GM19467 (cell line): ENCODE data around the gene MIER2.
"Not testable (repeated sequence)": the region's sequence is repeated elsewhere in the genome, so short reads cannot be mapped to it uniquely, and the experiment has no call there.

ENCODE experiments used
- ATAC-seq: cut with Tn5 transposase; IDR thresholded peaks from one replicate; pipeline ENCODE4 v1.9.1; 2021; ENCODE audit warnings: mild to moderate bottlenecking, moderate library complexity; ENCODE audit not compliant: unreplicated experiment

Gene MIER2

DNA sequence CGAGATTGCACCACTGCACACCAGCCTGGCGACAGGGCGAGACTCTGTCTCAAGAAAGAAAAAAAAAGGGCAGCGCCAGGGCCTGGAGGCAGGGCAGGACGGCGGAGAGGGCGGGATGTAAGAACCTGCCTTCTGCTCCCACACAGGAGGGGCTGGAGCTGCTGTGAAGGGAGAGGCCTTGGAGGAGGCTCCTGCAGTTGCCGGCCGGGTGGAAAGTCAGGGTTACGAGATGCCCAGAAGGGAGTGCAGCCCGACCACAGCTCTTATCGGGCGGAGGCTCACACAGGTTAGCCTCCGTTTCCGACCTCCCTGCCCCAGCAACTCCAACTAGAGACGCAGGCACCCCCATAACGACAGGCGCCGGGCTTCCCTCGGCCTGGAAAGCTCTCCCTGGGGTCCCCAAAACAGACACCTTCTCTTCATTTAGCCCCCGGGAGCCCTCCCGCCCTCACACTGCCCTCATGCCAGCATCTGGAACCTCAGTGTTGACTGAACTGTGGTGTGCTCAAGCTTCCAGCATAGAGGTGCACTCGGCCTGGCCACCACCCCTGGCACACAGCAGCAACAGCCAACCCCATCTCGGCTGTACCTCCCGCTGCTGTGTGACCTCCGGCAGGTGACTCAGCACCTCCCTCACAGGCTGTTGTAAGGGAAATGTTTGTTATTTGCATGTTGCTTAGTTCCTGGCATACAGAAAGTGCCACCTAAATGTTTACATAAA lies 54.8 kb downstream of the MIER2 start:
- ATAC-seq, result no peak

DNA sequence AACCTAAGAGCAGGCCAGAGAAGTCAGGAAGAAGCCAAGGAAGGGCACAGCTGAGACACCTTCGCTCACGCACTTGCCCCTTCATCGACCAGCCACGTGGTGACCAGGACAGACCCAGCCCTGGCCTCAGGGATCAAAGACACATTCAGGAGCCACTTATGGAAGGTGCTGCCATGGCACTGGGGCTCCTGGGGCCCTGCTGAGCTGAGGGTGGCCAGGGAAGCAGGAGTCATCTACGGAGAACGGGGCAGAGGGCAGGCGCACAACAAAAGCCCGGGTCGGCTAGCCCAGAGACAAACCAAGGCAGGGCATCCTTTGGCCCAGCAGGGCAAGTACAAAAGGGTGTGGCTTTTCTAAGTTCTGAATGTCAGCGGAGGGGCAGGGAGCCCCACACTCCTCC lies 55.7 kb downstream of the MIER2 start:
- no peak for ATAC-seq

DNA sequence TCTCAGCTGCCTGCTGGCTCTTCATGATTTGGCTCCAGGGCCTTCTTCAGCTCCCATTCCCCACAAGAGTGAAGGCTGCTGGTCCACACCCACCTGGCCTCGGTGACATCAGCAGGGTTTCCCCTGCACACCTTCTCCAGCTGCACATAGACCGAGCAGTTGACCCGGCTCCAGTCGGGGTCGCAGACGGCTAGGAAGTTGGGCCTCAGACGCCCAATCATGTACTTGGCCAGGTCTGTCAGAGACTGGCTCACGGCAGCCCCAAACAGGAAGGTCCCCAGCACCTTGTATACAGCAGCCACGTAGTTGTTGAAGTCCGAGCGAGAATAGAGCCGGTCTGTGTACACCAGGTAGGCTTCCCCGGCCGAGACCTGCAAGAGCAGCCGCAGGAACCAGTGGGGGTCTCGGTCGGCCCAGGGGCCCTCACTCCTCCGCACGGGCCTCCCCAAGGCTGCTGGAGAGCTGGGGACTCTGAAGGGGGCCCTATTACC lies 57.2 kb downstream of the MIER2 start:
- ATAC-seq, result no peak

DNA sequence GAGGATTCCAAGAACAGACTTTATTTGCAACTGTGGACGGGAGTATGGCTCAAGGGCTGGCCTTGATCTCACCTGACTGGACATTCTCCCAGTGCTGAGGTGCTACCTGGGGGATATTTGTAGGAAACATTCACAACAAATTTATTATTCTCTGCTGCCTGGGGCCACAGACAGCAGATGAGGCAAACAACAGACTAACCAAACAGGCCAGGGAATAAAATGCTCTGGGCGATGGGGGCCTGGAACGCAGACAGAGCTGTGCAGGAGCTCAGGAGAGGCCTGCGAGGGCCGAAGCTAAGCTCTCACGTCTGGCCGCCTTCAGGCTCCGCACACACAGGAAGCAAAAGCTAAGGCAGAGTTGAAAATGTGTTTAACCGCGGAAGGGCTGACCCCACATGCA lies 61.2 kb downstream of the MIER2 start:
- ATAC-seq, result no peak

DNA sequence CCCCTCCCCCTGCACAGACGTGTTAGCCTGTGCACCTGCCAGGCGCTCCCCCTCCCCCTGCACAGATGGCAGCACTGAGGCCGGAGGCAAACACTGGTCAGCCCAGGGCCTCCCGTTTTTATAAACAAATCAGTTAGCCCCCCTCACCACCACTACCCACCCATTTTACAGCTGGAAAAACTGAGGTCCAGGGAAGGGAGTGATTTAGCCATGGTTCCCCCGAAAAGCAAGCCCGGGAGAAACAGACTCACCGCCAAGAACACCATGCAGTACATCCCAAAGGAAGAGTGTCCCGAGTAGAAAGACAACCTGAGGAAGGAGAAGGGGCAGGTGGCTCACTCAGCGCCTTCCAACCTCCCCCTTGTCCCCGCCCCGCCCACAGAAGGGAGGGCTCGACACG lies 62.1 kb downstream of the MIER2 start:
- ATAC-seq, result no peak

DNA sequence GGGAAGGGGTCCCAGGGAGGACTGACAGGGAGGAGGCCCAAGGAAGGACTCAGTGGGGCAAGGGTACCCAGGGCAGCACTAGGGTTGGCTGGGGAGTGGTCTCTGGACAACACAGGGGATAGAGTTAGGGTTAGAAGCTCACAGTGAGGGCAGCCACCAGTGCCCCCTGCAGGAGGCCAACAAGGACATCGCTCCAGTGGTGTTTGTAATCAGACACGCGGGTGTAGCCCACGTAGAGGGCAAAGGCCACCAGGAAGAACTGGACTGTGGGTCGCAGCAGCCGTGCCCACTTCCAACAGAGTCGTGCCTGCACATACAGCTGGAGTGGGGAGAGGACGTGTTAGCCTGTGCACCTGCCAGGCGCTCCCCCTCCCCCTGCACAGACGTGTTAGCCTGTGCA lies 62.6 kb downstream of the MIER2 start:
- ATAC-seq, result no peak

DNA sequence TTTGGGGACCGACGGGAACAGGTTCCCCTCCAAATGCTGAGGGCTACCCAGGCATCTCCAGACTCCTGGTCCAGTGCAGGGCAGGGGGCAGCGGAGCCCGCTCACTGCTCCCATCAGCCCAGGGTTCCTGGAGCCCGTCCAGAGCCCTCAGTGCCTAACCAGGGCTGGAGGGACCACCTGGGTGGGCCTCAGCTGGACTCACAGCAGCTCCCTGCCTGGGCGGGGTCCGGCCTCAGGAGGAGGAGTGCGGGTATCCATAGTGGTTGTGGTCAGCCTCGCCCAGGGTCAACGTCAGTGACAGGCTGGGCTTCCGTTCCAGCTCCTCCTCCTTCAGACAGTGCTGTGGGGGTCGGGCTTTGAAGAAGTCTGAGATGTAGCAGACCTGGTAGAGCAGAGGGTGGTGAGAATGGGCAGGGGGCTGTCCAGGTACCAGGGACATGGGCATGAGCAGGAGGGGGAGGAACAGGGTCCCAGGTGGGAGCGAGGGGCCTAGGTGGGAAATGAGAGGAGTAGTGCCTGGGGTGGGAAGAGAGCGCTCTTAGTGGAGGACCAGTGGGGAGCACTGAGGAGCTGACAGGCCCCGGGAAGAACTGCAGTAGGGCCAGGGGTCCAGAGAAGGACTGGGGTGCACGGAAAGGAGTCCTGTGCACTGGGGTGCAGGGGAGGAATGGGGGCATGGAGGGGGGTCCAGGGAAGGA lies 63.3 kb downstream of the MIER2 start:
- no peak for ATAC-seq

DNA sequence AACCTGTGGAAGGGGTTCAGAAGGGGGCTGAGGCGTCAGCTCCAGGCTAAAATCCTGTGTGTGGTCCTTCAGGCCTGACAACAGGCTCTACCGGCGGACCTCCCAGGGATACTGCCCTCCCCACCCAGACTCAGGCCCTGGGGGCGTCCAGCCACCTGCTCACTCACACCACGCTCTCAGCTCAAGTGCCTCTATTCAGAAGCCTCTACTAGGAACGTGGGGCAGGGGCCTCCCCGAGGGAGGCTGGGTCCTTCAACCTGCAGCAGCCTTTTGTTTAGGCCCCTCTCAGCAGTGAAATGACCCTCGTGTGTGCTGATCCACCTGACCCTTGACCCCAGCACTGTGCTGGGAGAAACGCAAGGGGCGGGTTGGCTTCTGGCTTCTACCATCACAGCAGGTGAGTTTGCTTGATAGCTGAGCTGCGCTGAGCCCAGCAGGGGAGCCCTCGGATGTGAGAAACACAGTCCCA lies 64.0 kb downstream of the MIER2 start:
- no peak for ATAC-seq

DNA sequence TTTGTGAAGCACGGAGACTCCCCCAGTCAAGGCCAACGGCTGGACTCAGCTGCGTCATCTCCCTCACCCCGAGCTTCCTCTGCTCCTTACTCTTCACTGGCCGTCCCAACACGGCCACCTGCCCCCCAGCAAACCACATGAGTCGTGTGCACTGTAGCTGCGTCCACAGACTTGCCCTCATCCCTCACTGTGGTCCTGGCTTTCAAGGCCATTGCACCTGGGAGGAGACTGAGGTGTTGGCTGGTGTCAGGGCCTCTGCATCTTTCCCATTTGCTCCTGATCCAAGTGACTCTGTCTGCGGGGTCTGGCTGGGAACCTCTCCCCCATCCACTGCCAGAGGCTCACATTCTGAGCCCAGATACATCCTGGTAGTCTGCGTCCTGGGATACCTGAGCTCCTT lies 64.9 kb downstream of the MIER2 start:
- no peak for ATAC-seq

DNA sequence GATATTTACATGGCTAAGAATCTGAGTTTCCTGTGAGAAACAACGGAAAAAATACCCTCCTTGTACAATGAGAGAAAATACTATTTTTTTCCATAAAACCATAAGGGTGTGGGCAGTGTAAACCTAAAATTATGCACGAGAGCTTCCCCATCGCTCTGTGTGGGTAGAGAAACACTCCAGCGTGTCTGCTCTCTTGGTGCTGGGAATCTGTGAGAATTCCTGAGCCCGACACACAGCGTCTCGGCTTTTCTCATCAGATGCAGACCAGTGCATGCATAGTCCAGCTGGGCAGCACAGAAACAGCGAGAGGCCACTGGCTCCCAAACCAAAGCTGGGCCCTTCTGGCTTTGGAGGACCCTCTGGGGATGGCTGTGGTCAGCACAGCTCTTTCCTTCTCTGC lies 65.4 kb downstream of the MIER2 start:
- no peak for ATAC-seq

DNA sequence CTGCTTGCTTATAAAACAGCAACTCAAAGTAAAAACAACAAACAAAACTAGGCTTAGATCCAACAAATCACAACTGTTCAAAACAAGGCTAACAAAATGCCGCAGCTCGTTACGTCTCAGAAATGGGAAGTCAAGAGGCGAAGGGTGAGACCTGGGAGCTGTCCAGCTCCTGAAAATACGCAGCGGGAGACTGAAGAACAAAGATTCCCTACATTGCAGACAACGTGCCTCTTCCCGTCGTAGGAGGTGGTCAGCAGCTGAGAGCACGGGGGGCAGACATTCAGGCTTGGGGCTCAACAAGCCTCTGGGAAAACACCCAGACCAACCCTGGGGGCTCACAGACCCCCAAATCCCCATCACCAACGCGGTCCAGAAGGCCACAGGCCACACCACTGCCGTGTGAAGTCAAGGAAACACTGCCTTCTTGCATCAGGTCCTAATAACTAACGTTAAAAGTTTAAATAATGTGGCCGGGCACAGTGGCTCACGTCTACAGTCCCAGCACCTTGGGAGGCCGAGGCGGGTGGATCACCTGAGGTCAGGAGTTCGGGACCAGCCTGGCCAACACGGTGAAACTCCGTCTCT lies 66.9 kb downstream of the MIER2 start:
- ATAC-seq, result no peak

DNA sequence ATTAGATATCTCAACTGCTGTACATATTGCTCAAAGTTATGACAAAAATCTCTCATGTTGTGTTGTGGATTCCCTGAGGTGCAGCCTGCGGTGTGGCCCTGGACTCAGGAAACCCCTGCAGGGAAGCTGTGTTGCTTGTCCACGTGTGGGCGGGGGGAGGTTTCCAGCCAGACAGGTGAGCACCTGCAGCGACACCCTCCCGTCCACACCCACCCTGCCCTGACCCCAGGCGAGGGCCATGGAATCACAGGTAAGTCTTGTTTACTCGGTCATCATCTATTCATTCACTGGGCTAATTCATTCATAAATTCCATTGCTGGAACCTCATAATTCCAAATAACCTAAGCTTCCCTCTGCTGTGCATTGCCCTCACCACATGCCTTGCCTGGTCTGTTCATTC lies 67.5 kb downstream of the MIER2 start:
- ATAC-seq, result no peak

DNA sequence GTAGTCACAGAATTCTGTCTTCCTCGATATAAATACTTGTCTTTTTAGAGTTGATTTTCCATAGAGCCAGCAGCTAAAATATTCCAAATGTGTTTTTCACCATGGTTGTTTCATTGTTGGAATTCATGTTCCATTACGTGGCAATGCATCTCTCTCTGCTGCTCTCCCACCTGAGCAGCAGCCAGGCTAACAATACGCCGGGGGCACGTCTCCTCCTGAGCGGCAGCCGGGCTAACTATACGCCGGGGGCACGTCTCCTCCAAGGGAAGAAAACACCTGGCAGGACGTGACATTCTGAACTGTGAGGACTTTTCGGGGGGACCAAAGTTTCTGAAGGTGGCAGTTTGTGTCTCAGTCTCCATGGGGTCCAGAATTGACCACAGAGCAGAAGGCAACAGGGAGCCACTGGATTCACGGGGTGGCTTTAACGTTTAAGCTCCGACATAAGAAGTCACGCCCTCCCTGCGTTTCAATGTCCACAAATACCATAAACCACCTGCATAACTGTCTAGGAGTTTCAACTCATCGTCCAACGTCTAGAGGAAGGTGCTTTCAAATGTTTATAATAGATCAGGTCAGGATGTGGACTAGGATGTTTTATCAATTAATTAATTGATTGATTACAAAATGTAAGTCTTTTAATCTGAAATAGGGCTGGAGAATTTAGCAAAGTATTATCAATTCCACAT lies 68.5 kb downstream of the MIER2 start:
- no peak for ATAC-seq

DNA sequence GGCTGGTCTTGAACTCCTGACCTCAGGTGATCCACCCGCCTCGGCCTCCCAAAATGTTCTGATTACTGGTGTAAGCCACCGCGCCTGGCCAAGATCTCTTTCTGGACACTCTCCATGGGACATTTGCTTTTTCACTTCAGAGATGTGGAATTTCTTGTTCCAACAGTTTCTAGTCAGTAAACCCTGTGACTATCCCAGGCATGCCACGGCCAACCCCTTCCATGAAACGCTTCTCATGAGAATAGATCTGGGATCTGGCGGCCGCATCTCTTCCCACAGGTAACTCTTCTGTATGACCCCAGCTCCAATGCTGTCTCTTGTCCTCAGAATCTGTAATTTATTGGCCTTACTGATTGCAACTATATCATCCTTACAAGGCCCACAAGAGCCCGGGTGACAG lies 69.6 kb downstream of the MIER2 start:
- ATAC-seq, result no peak

DNA sequence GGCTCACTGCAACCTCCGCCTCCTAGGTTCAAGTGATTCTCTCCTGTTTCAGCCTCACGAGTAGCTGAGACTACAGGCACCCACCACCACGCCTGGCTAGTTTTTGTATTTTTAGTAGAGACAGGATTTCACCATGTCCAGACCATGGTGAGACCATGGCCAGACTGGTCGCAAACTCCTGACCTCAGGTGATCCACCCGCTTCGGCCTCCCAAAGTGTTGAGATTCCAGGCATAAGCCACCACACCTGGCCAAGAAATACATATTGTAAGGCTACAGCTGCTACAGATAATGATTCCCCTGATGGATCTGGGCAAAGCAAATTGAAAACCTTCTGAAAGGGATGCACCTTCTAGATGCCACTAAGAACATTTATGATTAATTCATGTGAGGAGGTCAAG lies 71.2 kb downstream of the MIER2 start:
- ATAC-seq, result no peak

DNA sequence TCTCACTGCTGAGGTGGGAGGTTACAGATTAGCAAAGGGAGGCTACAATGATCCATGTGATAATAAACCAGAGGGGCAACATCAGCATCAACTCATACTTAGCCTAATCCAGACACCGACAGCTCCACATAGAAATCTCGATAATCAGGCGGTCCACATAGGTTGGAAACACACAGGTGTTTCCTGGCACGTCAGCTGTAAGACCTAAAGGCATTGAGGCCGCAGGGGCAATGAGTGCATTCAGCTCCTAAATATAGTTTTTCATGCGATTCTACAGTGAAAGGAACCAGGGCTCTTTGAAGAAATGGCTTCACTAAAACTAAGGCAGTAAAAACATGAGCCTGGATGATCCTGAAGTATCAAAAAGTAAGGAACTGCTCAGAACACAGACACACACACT lies 72.7 kb downstream of the MIER2 start:
- ATAC-seq, result no peak

DNA sequence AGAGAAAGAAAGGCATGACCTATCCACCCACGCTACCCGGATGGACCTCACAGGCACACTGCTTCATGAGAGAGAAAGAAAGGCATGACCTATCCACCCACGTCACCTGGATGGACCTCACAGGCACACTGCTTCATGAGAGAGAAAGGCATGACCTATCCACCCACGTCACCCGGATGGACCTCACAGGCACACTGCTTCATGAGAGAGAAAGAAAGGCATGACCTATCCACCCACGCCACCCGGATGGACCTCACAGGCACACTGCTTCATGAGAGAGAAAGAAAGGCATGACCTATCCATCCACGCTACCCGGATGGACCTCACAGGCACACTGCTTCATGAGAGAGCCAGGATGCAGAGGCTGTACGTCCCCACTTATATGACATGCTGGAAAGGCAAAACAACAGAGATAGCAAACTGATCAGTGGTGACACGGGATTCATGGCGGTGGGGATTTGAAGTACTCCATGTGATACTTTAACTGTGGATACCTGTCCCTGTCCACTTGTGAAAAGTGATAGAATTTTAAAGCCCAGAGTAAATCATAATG lies 73.8 kb downstream of the MIER2 start:
- ATAC-seq, result not testable (repeated sequence)

DNA sequence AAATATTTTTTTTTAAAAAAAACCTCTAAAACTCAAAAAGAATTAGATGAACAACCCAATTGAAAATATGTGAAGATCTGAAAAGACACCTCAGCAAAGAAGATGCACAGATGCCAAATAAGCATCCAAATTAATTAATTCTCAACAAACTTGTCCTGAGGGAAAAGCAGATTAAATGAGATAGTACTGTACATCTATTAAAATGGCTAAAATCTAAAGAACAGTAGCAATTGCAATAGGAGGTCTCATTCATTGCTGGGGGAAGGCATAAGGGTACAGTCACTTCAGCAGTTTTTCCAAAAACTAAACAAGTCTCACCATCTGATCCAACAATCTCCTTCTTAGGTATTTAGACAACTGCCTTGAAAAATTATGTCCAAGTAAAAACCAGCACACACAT lies 75.4 kb downstream of the MIER2 start:
- no peak for ATAC-seq

DNA sequence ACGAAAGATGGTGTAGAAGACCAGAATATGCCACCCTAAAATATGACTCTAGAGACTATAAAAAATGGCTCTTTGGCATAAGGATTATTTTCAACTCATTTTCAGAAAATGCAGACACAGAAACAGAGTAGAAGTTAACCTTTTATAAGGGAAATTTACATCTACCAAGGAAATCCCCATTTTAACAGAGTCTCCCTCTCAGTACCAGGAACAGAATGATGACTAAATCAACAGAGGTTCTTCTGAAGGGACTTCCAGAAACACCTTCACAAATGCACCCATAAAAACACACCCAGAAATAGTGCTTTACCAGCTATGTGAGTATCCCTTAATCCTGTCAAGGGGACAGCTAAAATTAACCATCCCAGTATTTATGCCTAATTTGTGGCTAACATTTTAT lies 82.5 kb downstream of the MIER2 start:
- no peak for ATAC-seq

DNA sequence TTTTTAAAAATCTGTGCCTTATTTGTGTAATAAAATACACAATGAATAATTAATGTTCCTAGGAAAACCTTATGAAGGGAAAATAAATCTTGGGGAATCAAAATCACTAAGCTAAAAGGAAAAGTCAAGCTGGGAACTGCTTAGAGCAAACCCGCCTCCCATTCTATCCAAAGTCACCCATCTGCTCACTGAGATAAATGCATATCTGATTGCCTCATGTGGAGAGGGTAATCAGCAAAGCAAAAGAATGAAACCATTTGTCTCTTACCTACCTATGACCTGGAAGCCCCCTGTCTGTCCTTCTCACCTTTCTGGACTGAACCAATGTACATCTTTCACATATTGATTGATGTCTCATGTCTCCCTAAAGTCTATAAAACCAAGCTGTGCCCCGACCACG lies 87.8 kb downstream of the MIER2 start:
- ATAC-seq, result not testable (repeated sequence)
